22Rv1 (cell line): ENCODE data around the gene SLC26A6.

Experiments
- H3K27ac ChIP-seq: fragments of 450-650 bp; 2 replicates; pipeline ENCODE4 v1.5.1; 2017
- CTCF ChIP-seq: fragments of 450-650 bp; IDR thresholded peaks from 2 replicates; pipeline ENCODE4 v1.5.1; 2017; ENCODE audit warnings: mild to moderate bottlenecking
- ZFX ChIP-seq: fragments of 450-650 bp; IDR thresholded peaks from 2 replicates; pipeline ENCODE4 v1.6.1; 2017; ENCODE audit warnings: antibody characterized with exemption, borderline replicate concordance

Gene SLC26A6

GRCh38 chr3:48635222-48636021 lies at the start of gene SLC26A6:
SLC26A6 (minus strand) TSS chr3:48635461; CDS start chr3:48635393, 68 bp downstream.
- H3K27ac ChIP-seq, result peak within 1 kb of the TSS; percentile 85
- TF ChIP-seq CTCF (peak; percentile 76), ZFX (no peak)

GRCh38 chr3:48684480-48685143 lies 49.4 kb upstream of the SLC26A6 start:
- TF ChIP-seq CTCF (no peak), ZFX (no peak)
- H3K27ac ChIP-seq, result peak overlapping the region; percentile 89

GRCh38 chr3:48684054-48684349 lies 48.7 kb upstream of the SLC26A6 start:
- TF ChIP-seq CTCF, result no peak
- no peak for TF ChIP-seq ZFX
- H3K27ac ChIP-seq, result peak overlapping the region; percentile 89

- no peak overlapping the region for H3K27ac ChIP-seq
- TF ChIP-seq ZFX, result no peak
- no peak for TF ChIP-seq CTCF
Measured at GRCh38 chr3:48682786-48683185, 47.5 kb upstream of the SLC26A6 start.

GRCh38 chr3:48681974-48682610 lies 46.8 kb upstream of the SLC26A6 start:
- TF ChIP-seq ZFX (no peak), CTCF (no peak)

GRCh38 chr3:48681541-48681880 lies 46.2 kb upstream of the SLC26A6 start:
- H3K27ac ChIP-seq, result no peak overlapping the region
- TF ChIP-seq CTCF (no peak), ZFX (no peak)

More at GRCh38 chr3:48681974-48682610, 46.8 kb upstream of the SLC26A6 start:
- no peak overlapping the region for H3K27ac ChIP-seq
